ENCODE measurements around the gene DGKQ. TPM values are rescaled to one million over a fixed set of nuclear protein-coding genes. Genes with fewer than 3 reads are reported as not detected.
A peak's percentile ranks its signal among the peaks of the same experiment; 100 is the strongest.
"Not testable (repeated sequence)": the region's sequence is repeated elsewhere in the genome, so short reads cannot be mapped to it uniquely, and the experiment has no call there.

DGKQ gene
- total and polyA plus RNA-seq, 11 donors = 2.6 to 7.3 (median 4.1) TPM

DNA sequence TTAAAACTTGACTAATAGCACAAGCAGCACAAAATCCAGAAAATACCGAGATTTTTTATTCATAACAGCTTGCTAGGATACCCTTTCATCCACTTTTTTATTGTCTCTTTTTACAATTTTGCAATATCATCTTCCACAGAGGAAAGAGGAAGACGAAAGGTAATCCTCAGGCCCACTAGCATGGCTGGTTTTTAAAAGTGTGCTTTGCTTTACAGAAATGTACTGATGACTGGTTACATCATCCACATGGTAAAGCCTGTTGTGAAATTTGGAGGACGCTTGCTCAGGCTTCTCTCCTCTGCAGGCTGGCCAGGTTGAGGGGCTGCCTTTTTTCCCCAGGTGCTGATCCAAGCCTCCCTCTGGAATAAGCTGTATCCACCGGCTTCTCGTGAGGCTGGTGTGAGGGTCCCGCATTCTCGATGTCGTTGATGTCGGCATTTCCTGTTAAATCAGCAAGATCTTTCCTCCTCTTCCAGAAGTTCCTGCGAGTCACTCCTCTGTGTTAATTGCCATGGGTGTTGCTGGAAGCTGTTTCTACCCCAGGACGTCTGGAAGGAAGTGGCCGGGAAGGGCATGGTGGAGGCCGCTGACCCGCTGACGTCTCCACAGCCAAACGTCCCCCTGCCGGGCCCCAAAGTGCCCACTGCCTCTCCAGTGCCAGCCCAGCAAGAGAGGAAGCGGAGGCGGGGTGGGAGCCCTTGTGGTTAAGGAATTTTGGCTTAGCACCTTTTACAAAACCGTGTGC, 5.8 kb upstream of the DGKQ start:
- WGBS, 4 donors = 45 to 52% (median 49%) methylated on average over 19 to 20 of the region's 20 CpGs
- H3K27me3 ChIP-seq = no peaks in the 10 kb centered on the region
- intact Hi-C loops (cut with DNase I) = no loop called here

DNA sequence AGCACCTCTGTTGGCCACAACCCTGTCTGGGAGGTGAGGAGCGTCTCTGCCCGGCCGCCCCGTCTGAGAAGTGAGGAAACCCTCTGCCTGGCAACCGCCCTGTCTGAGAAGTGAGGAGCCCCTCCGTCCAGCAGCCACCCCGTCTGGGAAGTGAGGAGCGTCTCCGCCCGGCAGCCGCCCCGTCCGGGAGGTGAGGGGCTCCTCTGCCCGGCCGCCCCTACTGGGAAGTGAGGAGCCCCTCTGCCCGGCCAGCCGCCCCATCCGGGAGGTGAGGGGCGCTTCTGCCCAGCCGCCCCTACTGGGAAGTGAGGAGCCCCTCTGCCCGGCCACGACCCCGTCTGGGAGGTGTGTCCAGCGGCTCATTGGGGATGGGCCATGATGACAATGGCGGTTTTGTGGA, 2.6 kb upstream of the DGKQ start:
- H3K36me3 ChIP-seq; H3K9me3 ChIP-seq; H3K27me3 ChIP-seq; ATAC-seq; DNase-seq; H3K4me3 ChIP-seq; intact Hi-C loops (cut with DNase I); H3K27ac ChIP-seq: not testable (repeated sequence)
- WGBS, 4 donors = 95 to 99% (median 95%) methylated on average over 11 to 24 of the region's 25 CpGs
- H3K4me1 ChIP-seq = peaks cover 8 to 40% (median 18%) of the 10 kb centered on the region in 12 donors

More for the DNA sequence above, 5.8 kb upstream of the DGKQ start:
- ATAC-seq (no peak), DNase-seq (no peak)
- Histone ChIP-seq H3K9me3 (no peaks in the 10 kb centered on the region), H3K4me1 (peaks cover 0 to 17% (median 0%) of the 10 kb centered on the region in 12 donors), H3K4me3 (peak overlapping the region in 1 of 12 donors; percentile 2), H3K27ac (peak overlapping the region in 1 of 12 donors; percentile 46), H3K36me3 (no peaks in the 10 kb centered on the region)
- TF ChIP-seq POLR2A (IDR thresholded peaks at IDR 0.05) = no peak
- TF ChIP-seq, protein P1, sequence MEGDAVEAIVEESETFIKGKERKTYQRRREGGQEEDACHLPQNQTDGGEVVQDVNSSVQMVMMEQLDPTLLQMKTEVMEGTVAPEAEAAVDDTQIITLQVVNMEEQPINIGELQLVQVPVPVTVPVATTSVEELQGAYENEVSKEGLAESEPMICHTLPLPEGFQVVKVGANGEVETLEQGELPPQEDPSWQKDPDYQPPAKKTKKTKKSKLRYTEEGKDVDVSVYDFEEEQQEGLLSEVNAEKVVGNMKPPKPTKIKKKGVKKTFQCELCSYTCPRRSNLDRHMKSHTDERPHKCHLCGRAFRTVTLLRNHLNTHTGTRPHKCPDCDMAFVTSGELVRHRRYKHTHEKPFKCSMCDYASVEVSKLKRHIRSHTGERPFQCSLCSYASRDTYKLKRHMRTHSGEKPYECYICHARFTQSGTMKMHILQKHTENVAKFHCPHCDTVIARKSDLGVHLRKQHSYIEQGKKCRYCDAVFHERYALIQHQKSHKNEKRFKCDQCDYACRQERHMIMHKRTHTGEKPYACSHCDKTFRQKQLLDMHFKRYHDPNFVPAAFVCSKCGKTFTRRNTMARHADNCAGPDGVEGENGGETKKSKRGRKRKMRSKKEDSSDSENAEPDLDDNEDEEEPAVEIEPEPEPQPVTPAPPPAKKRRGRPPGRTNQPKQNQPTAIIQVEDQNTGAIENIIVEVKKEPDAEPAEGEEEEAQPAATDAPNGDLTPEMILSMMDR (IDR thresholded peaks at IDR 0.05) = no peak

DNA sequence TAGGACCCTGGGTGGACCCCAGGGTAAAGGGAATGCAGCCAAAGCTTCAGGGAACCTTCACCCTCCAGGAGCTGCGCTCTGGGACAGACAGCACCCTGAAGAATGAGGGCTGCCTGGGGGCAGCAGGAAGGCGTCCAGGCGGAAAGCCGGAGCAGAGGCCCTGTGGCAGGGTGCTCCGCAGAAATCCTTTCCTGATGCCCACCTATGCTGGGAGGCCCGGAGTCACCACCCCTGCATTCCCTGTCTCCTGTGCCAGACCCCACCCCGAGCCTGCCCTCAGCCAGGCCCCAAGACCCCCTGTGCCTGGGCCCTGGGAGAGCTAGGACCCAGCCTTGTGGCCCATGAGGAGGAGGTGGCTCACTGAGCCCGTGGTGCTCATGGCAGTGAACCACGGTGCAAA, 1.3 kb upstream of the DGKQ start:
- peak in 1 of 5 donors; percentile 16 for DNase-seq
- Histone ChIP-seq H3K4me3 (no peak overlapping the region), H3K9me3 (no peaks in the 10 kb centered on the region), H3K36me3 (no peaks in the 10 kb centered on the region), H3K27me3 (no peaks in the 10 kb centered on the region), H3K4me1 (peaks cover 8 to 42% (median 19%) of the 10 kb centered on the region in 12 donors), H3K27ac (no peak overlapping the region)
- ATAC-seq = no peak
- TF ChIP-seq, protein P1 (IDR thresholded peaks at IDR 0.05) = no peak
- no peak for TF ChIP-seq POLR2A (IDR thresholded peaks at IDR 0.05)
- intact Hi-C loops (cut with DNase I) = loop anchor here in 1 of 10 donors (5.0 kb wide), 1 partner anchor 42 kb away; the partner anchor contains the start of genes GAK and TMEM175
- WGBS, 4 donors = 85 to 95% (median 90%) methylated on average over 2 to 9 of the region's 9 CpGs

DNA sequence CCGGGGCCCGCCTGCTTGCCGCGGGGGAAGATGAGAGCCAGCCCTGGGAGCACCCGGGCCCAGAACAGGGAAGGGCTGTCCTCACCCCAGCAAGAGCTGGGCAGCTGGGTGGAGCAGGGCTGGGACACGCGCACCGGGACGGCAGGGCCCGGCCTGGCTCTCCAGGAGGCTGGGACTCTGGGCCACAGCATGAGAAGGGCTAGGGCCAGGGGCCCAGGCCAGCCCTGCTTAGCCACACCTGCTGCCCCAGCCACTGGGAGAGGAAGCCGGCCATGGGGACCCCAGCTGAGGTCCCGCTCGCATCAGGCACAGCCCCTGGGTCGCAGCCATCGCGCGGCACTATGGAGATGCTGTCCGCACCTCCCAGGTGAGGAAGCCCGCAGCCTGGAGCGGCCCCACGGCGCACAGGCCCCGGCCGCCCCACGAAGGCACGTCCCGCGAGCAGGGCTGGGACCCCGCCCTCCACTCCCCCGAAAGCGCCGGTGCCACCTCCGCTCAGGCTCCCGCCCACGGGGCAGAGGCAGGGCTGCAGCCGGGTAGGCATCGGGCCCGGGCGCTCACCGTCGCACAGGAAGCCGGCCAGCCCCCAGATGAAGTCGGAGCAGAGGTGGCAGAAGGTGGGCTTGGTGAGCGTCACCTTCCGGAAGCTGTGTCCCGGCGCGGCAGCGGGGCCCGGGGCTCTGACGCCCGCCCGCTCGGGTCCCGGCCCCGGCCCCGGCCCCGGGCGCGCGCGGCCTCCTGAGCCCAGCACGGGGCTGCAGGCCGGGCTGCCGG, 531 bp downstream of the DGKQ start:
- peak overlapping the region in 4 of 12 donors; percentile 40 to 55 (median 48) for H3K27ac ChIP-seq
- H3K27me3 ChIP-seq = peaks cover 0 to 10% (median 0%) of the 10 kb centered on the region in 9 donors
- TF ChIP-seq, protein P1 (IDR thresholded peaks at IDR 0.05) = no peak
- TF ChIP-seq POLR2A (IDR thresholded peaks at IDR 0.05) = no peak
- peak in 3 of 4 donors; percentile 11 to 17 (median 11) for ATAC-seq
- intact Hi-C loops (cut with DNase I) = loop anchor here in 1 of 10 donors (5.0 kb wide), 1 partner anchor 41 kb away; the partner anchor contains the start of genes GAK and TMEM175
- peaks cover 8 to 32% (median 20%) of the 10 kb centered on the region in 12 donors for H3K4me1 ChIP-seq
- peak overlapping the region; percentile 55 to 98 (median 78) for H3K4me3 ChIP-seq
- H3K9me3 ChIP-seq = no peaks in the 10 kb centered on the region
- DNase-seq = peak in 2 of 5 donors; percentile 46 to 75
- no peaks in the 10 kb centered on the region for H3K36me3 ChIP-seq
- 0 to 1% (median 1%) methylated on average over 16 to 65 of the region's 65 CpGs for WGBS, 4 donors
